Measurements from ENCODE around the gene TMEM273.

- TF ChIP-seq CTCF (IDR thresholded peaks at IDR 0.05 in 2 of 3, conservative IDR thresholded peaks at IDR 0.05 in 1 of 3; ENCODE audit: borderline replicate concordance in 1 of 3, insufficient read depth in 1 of 3, low read depth in 2 of 3, low read length in 2 of 3) (no peak), REST (IDR thresholded peaks at IDR 0.05; ENCODE audit: low read depth) (no peak), POLR2A (IDR thresholded peaks at IDR 0.05; ENCODE audit: borderline replicate concordance, extremely low read depth, insufficient read depth, insufficient read length) (no peak)
Measured at GRCh38 chr10:49162063-49162462, 26.1 kb downstream of the TMEM273 start.
